HG02970 (cell line): ENCODE measurements around the gene PSD.
"Not testable (repeated sequence)": the region's sequence is repeated elsewhere in the genome, so short reads cannot be mapped to it uniquely, and the experiment has no call there.

Experiments used
- ATAC-seq: cut with Tn5 transposase; IDR thresholded peaks from one replicate; pipeline ENCODE4 v1.9.1; 2021; ENCODE audit warnings: mild to moderate bottlenecking, moderate library complexity, moderate number of reproducible peaks; ENCODE audit not compliant: unreplicated experiment, low FRiP score

Gene PSD

GRCh38 chr10:102418622-102419268 lies at the start of gene PSD:
TSS of gene PSD (minus strand) at chr10:102418785. CDS start at chr10:102417038, 1,747 bp downstream.
- ATAC-seq: no peak

GRCh38 chr10:102467971-102468438 lies 49.4 kb upstream of the PSD start:
- no peak for ATAC-seq

- ATAC-seq: no peak
Measured at GRCh38 chr10:102467318-102467717, 48.7 kb upstream of the PSD start.

GRCh38 chr10:102465466-102465865 lies 46.9 kb upstream of the PSD start:
- no peak for ATAC-seq

- ATAC-seq: no peak
Measured at GRCh38 chr10:102463983-102464382, 45.4 kb upstream of the PSD start.

GRCh38 chr10:102462512-102463054 lies 44.0 kb upstream of the PSD start:
- ATAC-seq: no peak

GRCh38 chr10:102461187-102462054 lies 42.8 kb upstream of the PSD start:
- ATAC-seq: peak; percentile 86

- peak; percentile 21 for ATAC-seq
Measured at GRCh38 chr10:102460836-102461186, 42.2 kb upstream of the PSD start.

GRCh38 chr10:102458656-102459055 lies 40.1 kb upstream of the PSD start:
- ATAC-seq: no peak

- no peak for ATAC-seq
Measured at GRCh38 chr10:102457591-102458150, 39.1 kb upstream of the PSD start.

- ATAC-seq: no peak
Measured at GRCh38 chr10:102455893-102456471, 37.4 kb upstream of the PSD start.

GRCh38 chr10:102454662-102455487 lies 36.3 kb upstream of the PSD start:
- not testable (repeated sequence) for ATAC-seq

GRCh38 chr10:102453502-102453901 lies 34.9 kb upstream of the PSD start:
- no peak for ATAC-seq

- no peak for ATAC-seq
Measured at GRCh38 chr10:102452672-102453340, 34.2 kb upstream of the PSD start.

- no peak for ATAC-seq
Measured at GRCh38 chr10:102451105-102451969, 32.8 kb upstream of the PSD start, which contains the start of gene C10orf95. TSS of gene C10orf95 (minus strand) at chr10:102451543. CDS start at chr10:102451093, 450 bp downstream.

- ATAC-seq: peak; percentile 80
Measured at GRCh38 chr10:102450374-102451104, 32.0 kb upstream of the PSD start.

- peak; percentile 15 for ATAC-seq
Measured at GRCh38 chr10:102450124-102450373, 31.5 kb upstream of the PSD start.
